OCI-LY1 (cell line): ENCODE measurements around the gene FLT3LG.
A peak's percentile ranks its signal among the peaks of the same experiment; 100 is the strongest.
"Not testable (repeated sequence)": the region's sequence is repeated elsewhere in the genome, so short reads cannot be mapped to it uniquely, and the experiment has no call there.

ENCODE experiments used
- H2AFZ ChIP-seq: fragments of 200-600 bp; sonication (generic), shearing (Covaris generic); 2 replicates; pipeline ENCODE4 v1.6.0; 2014; ENCODE audit warnings: antibody characterized with exemption, mild to moderate bottlenecking, low read length
- H3F3A ChIP-seq: fragments of 200-600 bp; sonication (generic), shearing (Covaris generic); 2 replicates; pipeline ENCODE4 v1.6.0; 2014; ENCODE audit warnings: mild to moderate bottlenecking, antibody characterized with exemption, low read length, moderate library complexity; ENCODE audit not compliant: insufficient read depth
- H3K27ac ChIP-seq: fragments of 200-600 bp; sonication (generic); 2 replicates; pipeline ENCODE4 v1.5.1; 2014; ENCODE audit warnings: low read length, mixed run types, mild to moderate bottlenecking, low read depth; ENCODE audit not compliant: poor library complexity, severe bottlenecking
- H3K27me3 ChIP-seq: fragments of 200-600 bp; sonication (generic); 2 replicates; pipeline ENCODE4 v1.6.0; 2014; ENCODE audit warnings: antibody characterized with exemption, mild to moderate bottlenecking, low read length, moderate library complexity; ENCODE audit not compliant: insufficient read depth
- H3K36me3 ChIP-seq: fragments of 200-600 bp; sonication (generic); 2 replicates; pipeline ENCODE4 v1.6.1; 2014; ENCODE audit warnings: mild to moderate bottlenecking, antibody characterized with exemption, low read length, moderate library complexity, mixed read lengths; ENCODE audit not compliant: insufficient read depth
- H3K4me1 ChIP-seq: fragments of 200-600 bp; sonication (generic); 2 replicates; pipeline ENCODE4 v1.5.1; 2014; ENCODE audit warnings: mild to moderate bottlenecking, low read length, moderate library complexity; ENCODE audit not compliant: insufficient read depth, severe bottlenecking
- H3K4me2 ChIP-seq: fragments of 200-600 bp; sonication (generic), shearing (Covaris generic); 2 replicates; pipeline ENCODE4 v1.6.1; 2014; ENCODE audit warnings: low read length
- H3K4me3 ChIP-seq: fragments of 200-600 bp; sonication (generic); 2 replicates; pipeline ENCODE4 v1.5.1; 2014; ENCODE audit warnings: low read length, low read depth, mild to moderate bottlenecking, mixed read lengths; ENCODE audit not compliant: poor library complexity, severe bottlenecking
- H3K79me2 ChIP-seq: fragments of 200-600 bp; shearing (Covaris generic); 2 replicates; pipeline ENCODE4 v1.6.1; 2016; ENCODE audit warnings: mixed run types, low read length, mixed read lengths; ENCODE audit not compliant: insufficient read depth
- H3K9ac ChIP-seq: fragments of 200-600 bp; sonication (generic), shearing (Covaris generic); 2 replicates; pipeline ENCODE4 v1.6.1; 2014; ENCODE audit warnings: mild to moderate bottlenecking, low read length, mixed read lengths
- H3K9me2 ChIP-seq: fragments of 200-600 bp; sonication (generic), shearing (Covaris generic); 2 replicates; pipeline ENCODE4 v1.6.1; 2014; ENCODE audit warnings: low read depth, mild to moderate bottlenecking, low read length, mixed read lengths
- H3K9me3 ChIP-seq: fragments of 200-600 bp; shearing (Covaris generic); 2 replicates; pipeline ENCODE4 v1.6.1; 2014; ENCODE audit warnings: low read length, mixed read lengths
- H4K20me1 ChIP-seq: fragments of 200-600 bp; sonication (generic), shearing (Covaris generic); 2 replicates; pipeline ENCODE4 v1.6.0; 2016; ENCODE audit warnings: mild to moderate bottlenecking, low read length; ENCODE audit not compliant: insufficient read depth
- CTCF ChIP-seq: fragments of 200-600 bp; sonication (generic), shearing (Covaris generic); IDR thresholded peaks from 2 replicates; pipeline ENCODE4 v1.5.1; 2017; ENCODE audit warnings: mild to moderate bottlenecking, antibody characterized with exemption, low read length, moderate library complexity, mixed read lengths
- EZH2 ChIP-seq: fragments of 200-600 bp; sonication (generic), shearing (Covaris generic); IDR thresholded peaks from 2 replicates; pipeline ENCODE4 v1.8.0; 2017; ENCODE audit warnings: borderline replicate concordance, mixed run types, mild to moderate bottlenecking, antibody characterized with exemption, low read length, moderate library complexity, mixed read lengths

The FLT3LG gene

GRCh38 chr19:49458567-49458903 is 15.5 kb upstream of the FLT3LG start:
- Histone ChIP-seq H3F3A (no peaks in the 10 kb centered on the region), H3K36me3 (peaks cover 13% of the 10 kb centered on the region; the same call in 1 of the 2 replicates), H3K9ac (peak overlapping the region; percentile 57; the same call in 1 of the 2 replicates), H3K4me3 (peak overlapping the region; percentile 21), H2AFZ (no peak overlapping the region), H4K20me1 (no peaks in the 10 kb centered on the region), H3K27ac (peak overlapping the region; percentile 71), H3K4me2 (peak overlapping the region; percentile 47), H3K9me3 (no peaks in the 10 kb centered on the region), H3K79me2 (no peaks in the 10 kb centered on the region), H3K27me3 (no peaks in the 10 kb centered on the region), H3K4me1 (peaks cover 22% of the 10 kb centered on the region), H3K9me2 (no peaks in the 10 kb centered on the region)
- no peak for TF ChIP-seq EZH2
- TF ChIP-seq CTCF = no peak

GRCh38 chr19:49459388-49459787 is 14.6 kb upstream of the FLT3LG start:
- no peaks in the 10 kb centered on the region for H3K27me3 ChIP-seq
- H3K27ac ChIP-seq = no peak overlapping the region
- no peaks in the 10 kb centered on the region for H3K9me2 ChIP-seq
- no peak overlapping the region for H3K9ac ChIP-seq
- no peaks in the 10 kb centered on the region for H3K9me3 ChIP-seq
- H3K4me3 ChIP-seq = no peak overlapping the region
- no peaks in the 10 kb centered on the region for H3F3A ChIP-seq
- H3K4me2 ChIP-seq = no peak overlapping the region
- H3K36me3 ChIP-seq = peaks cover 11% of the 10 kb centered on the region; the same call in 1 of the 2 replicates
- peaks cover 15% of the 10 kb centered on the region for H3K4me1 ChIP-seq
- no peaks in the 10 kb centered on the region for H4K20me1 ChIP-seq
- H2AFZ ChIP-seq = no peak overlapping the region
- TF ChIP-seq CTCF = no peak
- TF ChIP-seq EZH2 = no peak
- H3K79me2 ChIP-seq = no peaks in the 10 kb centered on the region

- H3K4me2 ChIP-seq, H3K4me3 ChIP-seq, H3F3A ChIP-seq, H3K9me3 ChIP-seq, H3K36me3 ChIP-seq, H3K27me3 ChIP-seq, H3K9ac ChIP-seq, H4K20me1 ChIP-seq, H3K27ac ChIP-seq, H2AFZ ChIP-seq, H3K79me2 ChIP-seq, H3K9me2 ChIP-seq: not testable (repeated sequence)
- H3K4me1 ChIP-seq = peaks cover 14% of the 10 kb centered on the region
These were observed 12.9 kb upstream of the FLT3LG start for GRCh38 chr19:49461130-49461529.

- H3K9me2 ChIP-seq = no peaks in the 10 kb centered on the region
- no peaks in the 10 kb centered on the region for H3F3A ChIP-seq
- H3K4me3 ChIP-seq = no peak overlapping the region
- H2AFZ ChIP-seq = no peak overlapping the region
- no peak overlapping the region for H3K9ac ChIP-seq
- no peak overlapping the region for H3K27ac ChIP-seq
- H3K9me3 ChIP-seq = no peaks in the 10 kb centered on the region
- H3K27me3 ChIP-seq = no peaks in the 10 kb centered on the region
- peaks cover 10% of the 10 kb centered on the region; the same call in 1 of the 2 replicates for H3K36me3 ChIP-seq
- H3K4me1 ChIP-seq = peaks cover 14% of the 10 kb centered on the region
- H4K20me1 ChIP-seq = no peaks in the 10 kb centered on the region
- TF ChIP-seq EZH2 (no peak), CTCF (no peak)
- no peaks in the 10 kb centered on the region for H3K79me2 ChIP-seq
- no peak overlapping the region for H3K4me2 ChIP-seq
These were observed 12.4 kb upstream of the FLT3LG start for GRCh38 chr19:49461656-49462055.
